DMS 273 (cell line): ENCODE results near the gene U2SURP.
"Not testable (repeated sequence)": the region's sequence is repeated elsewhere in the genome, so short reads cannot be mapped to it uniquely, and the experiment has no call there.

ENCODE experiments used
- DNase-seq: peaks from one replicate; lab custom pipeline; 2025; ENCODE audit not compliant: unreplicated experiment; lab: John Stamatoyannopoulos, UW

Gene U2SURP

DNA sequence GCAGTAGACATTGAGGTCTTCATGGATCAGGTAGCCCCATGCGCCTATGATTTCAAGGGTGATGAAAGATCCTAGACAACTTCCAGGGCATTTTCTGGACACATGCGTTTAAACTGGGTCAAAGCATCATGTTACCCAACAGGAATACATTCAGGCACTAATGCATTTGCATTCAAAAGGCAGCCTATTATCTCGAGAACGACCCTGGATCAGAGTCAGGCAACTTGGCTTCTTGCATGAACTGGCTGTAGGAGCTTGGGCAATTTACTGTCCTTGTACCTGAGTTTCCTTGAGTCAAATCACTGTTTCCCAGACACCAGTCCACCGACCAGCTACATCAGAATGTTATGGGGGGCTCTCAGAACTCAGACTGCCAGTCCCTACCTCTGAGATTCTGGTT, 66.7 kb downstream of the U2SURP start:
- peak; percentile 25 for DNase-seq

DNA sequence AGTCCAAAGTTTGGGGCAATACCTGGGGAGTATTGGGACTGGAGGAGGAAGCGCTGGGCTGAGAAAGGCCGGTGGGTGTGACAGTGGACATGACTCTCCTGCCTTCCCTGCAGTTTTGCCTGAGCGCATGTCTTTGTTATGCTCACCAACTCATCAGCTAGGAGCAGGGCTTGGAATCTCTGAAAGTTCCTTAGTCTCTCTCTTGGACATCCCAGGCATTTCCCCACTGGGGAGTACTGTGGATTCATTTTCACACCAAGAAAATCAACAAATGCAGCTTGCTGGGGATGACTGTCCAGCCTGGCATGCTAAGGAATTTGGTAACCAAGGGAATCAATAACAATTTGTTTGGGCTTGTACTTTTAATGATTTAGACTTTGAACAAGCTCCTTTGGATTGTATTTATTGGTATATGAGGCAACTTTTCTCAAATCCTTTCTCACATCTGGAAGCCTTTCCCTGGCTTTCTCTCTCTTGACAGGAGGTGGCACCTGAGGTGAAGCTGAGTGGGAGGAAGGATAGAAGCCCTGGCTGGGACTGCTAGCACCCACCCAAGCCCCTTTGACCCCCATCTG, 69.7 kb downstream of the U2SURP start:
- peak; percentile 16 for DNase-seq

DNA sequence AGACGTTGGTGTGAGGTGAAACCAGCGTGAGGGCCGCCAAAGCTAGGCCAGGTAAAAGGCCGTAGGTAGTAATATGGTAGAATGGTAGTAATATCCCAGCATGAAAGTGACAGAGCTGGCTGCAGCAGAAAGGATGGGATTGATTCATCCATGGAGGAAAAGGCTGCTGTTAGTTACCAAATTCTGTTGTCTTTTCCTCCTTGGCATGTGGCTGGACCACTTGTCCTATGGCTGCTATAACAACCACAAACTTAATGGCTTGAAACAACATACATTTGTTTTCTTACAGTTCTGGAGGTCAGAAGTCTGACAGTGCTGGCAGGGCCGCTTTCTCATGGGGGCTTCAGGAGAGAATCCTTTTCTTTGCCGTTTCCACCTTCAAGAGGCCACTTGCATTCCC, 70.4 kb downstream of the U2SURP start:
- DNase-seq = no peak

DNA sequence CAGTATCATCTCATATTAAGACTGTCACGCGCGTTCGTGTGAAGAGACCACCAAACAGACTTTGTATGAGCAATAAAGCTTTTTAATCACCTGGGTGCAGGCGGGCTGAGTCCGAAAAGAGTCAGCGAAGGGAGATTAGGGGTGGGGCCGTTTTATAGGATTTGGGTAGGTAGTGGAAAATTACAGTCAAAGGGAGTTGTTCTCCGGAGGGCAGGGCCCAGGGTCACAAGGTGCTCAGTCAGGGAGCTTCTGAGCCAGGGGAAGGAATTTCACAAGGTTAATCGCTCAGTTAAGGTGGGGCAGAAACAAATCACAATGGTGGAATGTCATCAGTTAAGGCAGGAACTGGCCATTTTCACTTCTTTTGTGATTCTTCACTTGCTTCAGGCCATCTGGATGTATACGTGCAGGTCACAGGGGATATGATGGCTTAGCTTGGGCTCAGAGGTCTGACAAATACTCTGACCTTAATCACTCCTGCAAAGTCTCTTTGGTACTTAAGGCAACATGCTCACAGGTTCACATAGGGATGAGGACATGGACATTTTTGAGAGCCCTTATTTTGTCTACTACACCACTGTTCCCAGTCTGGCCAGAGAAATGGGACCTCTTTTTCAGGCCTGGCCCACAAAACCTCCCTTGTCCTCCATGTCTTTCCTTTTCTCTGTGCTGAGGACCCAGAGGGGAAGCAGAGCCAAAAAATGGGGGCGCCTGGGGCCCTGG, 71.1 kb downstream of the U2SURP start:
- not testable (repeated sequence) for DNase-seq

DNA sequence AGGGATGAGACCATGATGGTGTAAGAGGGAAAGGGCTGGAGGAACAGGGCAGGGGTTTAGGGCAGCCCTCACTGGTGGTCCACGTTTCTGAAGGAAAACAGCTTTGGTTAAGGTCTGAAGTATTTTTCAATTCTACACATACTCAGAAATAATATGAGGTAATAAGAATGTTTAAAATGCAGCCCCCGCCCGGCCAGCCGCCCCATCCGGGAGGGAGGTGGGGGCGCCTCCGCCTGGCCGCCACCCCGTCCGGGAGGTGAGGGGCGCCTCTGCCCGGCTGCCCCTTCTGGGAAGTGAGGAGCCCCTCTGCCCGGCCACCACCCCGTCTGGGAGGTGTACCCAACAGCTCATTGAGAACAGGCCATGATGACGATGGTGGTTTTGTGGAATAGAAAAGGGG, 72.2 kb downstream of the U2SURP start:
- DNase-seq = not testable (repeated sequence)

DNA sequence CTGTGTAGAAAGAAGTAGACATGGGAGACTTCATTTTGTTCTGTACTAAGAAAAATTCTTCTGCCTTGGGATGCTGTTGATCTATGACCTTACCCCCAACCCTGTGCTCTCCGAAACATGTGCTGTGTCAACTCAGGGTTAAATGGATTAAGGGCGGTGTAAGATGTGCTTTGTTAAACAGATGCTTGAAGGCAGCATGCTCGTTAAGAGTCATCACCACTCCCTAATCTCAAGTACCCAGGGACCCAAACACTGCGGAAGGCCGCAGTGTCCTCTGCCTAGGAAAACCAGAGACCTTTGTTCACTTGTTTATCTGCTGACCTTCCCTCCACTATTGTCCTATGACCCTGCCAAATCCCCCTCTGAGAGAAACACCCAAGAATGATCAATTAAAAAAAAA, 72.6 kb downstream of the U2SURP start:
- not testable (repeated sequence) for DNase-seq

DNA sequence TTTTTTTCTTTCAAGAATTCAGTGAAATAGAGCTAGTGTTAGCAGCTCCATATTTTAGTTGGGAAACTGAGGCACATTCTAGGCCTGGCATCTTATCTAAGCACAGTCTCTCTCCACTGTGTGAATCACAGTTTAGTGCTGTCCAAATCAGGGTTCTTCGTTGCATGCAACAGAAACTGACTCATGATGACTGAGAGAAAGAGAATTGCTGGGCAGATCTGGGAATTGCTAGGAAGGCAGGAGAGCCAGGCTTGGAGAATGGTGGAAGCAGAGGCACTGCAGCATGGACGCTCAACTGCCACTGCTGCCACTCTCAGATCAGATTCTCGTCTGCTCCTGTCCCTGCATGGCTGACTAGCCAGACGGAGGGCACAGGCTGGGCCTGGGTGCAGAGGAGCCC, 77.5 kb downstream of the U2SURP start:
- no peak for DNase-seq

DNA sequence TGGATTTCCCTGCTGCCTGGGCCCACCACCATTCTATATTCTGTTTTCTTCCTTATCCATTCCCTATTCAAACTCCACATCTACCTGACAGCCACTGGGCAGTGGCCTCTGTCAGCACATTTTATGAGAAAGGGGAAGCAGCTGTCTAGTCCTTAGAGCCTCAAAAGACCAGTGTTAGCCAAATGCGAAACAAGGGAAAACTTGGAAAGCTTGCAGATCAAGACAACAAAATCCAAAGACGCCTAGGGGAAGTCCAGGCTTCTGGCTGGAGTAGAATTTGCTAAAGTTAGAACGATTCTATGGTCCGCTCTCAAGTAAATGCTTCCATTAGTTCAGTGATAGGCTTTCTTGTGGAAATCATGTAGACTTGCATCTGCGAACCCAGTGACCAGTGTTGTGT, 78.8 kb downstream of the U2SURP start:
- no peak for DNase-seq

DNA sequence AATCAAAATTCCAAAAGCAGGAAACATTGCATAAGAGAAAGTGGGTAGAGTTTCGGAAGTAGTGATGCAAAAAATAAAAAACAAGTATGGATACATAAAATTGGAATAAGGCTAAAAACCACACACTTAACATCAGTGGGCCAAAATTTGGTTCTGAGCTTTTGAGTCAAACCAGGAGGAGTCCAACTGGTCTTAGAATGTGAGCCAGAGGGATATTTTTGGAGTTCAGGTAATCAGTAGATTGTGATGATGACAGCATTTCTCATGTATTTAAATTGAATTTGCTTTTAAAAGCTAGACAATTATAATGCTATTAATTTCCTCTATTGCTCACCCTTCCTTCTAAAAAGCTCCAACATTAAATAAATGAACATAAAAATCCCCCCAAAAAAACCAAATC, 80.0 kb downstream of the U2SURP start:
- DNase-seq = no peak

DNA sequence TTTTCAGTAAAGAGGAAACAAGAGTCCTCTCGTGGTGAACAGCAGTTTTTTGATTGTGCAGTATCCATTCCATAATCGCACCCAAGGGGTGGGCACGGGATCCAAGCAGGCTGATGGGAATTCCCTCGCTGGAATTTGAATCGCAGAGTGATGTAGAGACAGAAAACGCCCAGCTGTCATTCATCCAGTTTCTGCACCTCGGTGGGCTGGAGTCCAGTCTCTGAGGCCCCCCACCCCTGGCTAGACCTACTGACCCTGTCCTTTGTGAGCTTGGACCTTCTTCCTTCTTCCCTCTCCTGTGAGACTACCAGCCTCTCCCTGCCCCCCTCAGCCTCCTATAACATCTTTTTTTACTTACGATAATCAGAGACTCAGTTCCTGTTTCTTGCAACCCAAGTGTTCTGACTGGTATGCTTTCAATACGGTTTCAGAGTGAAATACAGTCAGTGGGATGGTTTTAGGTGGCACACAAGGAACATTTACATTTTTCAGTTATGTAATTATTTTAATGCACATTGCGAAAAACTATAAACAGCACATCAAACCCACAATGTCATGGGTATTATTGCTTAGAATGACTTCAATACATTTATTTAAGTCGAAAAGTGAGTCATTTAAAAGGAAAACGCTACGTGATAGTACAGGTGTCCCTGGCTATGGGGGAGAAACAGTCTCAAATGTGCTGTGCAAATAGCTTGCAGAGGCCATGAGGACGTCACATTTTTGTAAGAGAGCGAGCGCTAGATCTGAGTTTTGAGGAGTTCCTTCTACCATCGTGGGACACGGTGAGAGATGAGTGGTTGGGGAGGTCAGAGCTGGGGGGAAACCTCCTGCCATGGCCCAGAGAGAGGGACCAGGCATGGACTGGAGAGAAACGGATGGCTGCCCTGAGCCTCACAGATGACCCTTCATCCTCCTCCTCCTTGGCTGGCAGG, 80.7 kb downstream of the U2SURP start:
- DNase-seq = no peak

DNA sequence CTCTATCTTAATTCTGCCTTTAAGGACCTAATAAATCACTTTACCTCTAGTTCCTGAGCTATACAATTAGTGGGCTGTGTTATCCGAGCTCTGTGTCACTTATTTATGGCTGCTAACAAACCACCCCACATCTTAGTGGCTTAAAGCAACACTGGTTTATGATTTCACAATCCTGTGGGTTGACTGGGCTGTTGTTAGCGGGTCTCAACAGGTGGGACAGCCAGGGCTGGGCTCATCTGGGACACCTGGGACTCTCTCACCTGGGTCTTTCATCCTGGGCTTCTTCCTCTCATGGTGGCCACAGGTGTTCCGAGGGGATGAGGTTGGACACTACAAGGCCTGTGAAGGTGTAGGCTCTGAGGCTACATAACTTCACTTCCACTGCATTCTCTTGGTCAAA, 82.4 kb downstream of the U2SURP start:
- DNase-seq = no peak

DNA sequence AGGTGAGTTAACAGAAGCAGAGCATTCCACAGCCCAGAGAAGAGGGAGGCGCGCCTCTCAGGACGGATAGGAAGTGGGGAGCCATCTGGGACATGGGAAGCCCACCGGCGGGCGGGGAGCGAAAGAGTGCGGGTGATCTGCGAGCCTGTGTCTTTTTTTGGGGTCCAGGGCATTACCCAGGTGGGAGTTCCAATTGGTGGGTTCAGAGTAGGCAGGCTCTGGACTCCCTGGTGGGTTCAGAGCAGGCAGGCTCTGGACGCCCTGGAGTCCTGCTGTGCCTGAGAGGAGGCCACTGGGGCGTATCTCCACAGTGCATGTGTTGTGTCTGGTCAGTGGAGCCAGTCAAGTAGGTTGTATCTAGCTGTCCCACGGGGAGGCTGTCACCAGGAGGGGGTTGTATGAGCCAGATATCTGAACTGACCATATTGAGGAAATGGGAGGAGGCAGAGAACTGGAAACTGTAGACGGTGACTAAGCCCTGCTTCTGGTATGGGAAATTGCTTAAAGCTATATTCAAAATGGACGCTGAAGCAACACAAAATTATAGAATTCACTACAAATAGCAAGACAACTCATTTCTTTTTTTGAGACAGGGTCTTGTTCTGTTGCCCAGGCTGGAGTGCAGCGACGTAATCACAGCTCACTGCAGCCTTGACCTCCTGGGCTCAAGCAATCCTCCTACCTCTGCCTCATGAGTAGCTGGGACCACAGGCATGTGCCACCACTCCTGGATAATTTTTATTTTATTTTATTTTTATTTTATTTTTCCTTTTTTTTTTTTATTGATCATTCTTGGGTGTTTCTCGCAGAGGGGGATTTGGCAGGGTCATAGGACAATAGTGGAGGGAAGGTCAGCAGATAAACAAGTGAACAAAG, 83.7 kb downstream of the U2SURP start:
- no peak for DNase-seq

DNA sequence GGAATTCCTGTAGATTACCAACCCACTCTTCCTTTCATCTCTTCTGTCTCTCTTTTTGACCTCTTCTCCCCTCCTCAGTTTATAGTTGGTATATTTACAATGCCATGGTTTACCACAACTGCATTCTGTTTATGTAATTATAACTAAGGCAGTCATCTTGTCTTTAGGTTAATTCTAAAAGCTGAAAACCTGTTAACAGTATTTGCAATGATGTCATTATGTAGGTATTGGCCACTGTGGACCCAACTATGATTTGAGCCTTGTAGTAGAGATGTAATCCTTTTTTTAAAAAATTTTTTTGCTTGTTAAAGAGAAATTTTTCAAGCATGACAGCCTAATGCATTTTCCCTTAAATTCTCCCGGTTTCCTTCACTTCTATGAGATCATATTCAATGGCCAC, 87.5 kb downstream of the U2SURP start:
- no peak for DNase-seq

DNA sequence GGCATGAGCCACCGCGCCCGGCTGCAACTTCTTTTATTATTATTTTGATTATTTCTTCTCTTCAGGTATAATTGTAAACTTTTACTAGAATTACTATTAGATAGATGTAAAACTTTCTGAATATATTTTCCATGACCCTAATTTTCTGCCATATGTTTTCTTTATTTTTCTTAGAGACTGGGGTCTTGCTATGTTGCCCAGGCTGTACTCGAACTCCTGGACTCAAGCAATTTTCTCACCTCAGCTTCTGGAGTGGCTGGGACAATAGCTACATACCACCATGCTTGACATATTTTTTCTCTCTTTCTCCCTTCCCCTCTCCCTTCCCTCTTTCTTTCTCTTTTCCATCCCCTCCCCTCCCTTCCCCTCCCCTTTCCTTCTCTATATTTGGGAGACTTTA, 88.6 kb downstream of the U2SURP start:
- DNase-seq = no peak

DNA sequence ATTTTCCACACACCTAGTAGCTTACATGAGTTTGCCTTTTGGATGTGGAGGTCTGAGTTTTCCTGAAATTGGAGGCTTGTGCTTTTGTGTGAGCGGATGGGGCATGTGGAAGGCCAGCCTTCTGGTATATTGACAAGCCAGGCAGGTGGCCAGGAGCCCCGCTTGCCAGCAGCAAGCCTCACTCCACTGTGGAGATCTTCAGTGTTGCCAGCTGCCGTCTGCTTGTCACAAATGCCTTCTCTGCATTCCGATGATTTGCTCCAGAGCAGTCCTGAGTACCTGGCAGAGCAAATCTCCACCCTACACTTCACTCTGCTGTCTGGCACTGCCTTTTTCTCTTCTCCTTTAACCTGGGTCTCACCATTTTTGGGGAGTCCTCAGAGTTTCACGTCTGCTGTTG, 89.1 kb downstream of the U2SURP start:
- DNase-seq = peak; percentile 93

DNA sequence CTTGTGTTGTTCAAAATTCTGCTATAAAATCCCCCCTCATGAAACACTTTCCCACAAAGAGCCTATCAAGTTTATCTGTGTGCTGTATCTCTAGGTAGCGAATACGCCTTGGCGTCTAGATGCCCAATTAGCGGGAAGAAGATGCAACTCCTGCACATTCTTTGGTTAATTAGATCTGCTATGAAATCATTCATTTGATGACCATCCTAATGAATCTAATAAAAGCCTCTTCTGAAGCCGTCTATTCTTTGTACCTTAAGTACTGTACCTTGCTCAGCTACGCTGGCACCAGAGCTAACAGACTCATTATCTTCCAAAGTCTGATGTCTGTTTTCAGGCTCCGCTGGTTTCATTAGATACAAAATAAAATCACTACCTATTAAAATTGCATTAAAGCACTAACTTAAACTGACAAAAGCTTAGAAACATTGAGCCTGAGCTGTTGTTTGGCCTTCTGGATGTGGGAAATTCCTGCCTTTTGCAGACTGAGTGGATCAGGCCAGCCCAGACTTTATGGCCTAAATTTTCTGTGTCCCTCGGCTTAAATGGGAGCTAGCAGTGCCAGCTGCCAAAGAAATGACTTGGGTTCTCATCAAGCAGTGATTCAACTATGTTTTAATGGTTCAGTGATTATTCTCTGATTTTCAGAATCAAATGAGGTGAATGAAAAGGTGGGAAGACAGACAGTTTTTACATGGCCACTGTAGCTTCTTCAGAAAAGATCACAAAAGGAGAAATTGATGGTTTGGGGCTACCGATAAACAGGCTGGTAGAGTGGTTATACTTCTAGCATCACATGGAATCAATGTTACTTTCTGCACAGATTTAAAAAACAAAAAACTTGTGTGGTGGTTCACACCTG, 89.8 kb downstream of the U2SURP start:
- DNase-seq = peak; percentile 65

DNA sequence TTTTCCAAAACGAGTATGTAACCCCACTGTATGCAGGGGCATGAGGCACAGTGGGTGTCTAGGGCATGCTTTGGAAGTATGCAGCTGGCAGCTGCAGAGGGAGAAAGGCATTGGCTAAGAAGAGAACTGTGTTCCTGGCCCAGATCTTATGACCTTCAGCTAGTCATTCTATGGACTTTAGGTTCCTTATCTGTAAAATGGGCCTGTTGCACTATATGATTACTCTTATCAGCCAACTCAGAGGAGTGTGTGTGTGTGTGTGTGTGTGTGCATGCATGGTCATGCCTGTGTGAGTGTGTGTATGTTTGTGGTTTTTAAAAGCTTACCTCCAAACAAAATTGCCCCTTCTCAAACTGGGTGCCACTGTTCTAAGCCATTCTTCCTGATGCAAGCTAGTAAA, 90.8 kb downstream of the U2SURP start:
- DNase-seq = no peak

DNA sequence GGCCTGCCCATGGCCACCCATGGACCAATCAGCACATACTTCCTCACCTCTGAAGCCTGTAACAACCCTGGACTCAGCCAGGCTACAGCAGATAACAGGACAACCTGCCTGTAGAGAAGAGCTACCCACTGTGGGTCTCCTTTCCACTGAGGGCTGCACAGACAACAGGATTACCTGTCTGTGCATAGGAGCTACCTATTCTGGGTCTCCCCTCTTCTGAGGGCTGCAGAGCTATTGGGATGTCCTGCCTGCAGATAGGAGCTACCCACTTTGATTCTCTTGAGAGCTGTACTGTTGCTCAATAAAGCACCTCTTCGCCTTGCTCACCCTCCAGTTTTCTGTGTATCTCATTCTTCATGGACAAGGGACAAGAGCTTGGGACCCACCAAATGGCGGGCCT, 94.4 kb downstream of the U2SURP start:
- no peak for DNase-seq

DNA sequence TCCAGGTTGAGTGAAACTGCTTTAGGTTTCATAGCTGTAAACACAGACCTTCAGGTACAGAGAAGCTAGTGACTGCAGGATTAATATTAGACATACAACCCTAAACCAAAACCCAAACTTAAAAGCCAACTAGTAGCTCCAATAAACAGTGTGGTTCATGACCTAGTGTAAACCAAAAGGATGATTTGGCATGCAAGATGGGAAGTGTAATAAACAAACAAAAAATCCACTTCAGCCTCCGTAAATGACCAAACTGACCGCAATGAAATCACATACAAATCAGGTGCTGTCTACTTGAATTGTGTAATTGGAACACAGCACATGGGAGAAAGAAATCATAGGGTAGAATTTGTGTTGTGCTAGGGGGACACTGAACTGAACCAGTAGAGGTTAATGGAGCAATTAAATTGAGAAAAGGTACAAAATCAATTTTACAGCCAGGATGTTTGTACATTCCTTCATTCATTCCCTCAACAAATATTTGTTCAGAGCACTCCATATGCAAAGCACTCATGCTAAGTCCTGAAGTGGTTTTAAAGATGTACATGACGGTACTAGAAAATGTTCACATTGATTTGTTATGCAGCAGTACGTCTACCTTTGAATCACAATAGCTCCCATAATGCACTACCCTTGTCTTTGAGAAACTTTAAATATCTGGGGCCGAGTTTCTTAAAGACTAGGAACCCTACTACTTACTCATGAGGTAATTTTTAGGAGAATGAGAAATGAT, 96.8 kb downstream of the U2SURP start:
- no peak for DNase-seq
